Inflammatory macrophage treated with lipopolysaccharide for 4 hours (primary cell): Measurements from ENCODE around the gene CD93.

ENCODE experiments used
- DNase-seq: peaks from one replicate; pipeline ENCODE4 v3.0.0-alpha.2; 2020

The CD93 gene

DNA sequence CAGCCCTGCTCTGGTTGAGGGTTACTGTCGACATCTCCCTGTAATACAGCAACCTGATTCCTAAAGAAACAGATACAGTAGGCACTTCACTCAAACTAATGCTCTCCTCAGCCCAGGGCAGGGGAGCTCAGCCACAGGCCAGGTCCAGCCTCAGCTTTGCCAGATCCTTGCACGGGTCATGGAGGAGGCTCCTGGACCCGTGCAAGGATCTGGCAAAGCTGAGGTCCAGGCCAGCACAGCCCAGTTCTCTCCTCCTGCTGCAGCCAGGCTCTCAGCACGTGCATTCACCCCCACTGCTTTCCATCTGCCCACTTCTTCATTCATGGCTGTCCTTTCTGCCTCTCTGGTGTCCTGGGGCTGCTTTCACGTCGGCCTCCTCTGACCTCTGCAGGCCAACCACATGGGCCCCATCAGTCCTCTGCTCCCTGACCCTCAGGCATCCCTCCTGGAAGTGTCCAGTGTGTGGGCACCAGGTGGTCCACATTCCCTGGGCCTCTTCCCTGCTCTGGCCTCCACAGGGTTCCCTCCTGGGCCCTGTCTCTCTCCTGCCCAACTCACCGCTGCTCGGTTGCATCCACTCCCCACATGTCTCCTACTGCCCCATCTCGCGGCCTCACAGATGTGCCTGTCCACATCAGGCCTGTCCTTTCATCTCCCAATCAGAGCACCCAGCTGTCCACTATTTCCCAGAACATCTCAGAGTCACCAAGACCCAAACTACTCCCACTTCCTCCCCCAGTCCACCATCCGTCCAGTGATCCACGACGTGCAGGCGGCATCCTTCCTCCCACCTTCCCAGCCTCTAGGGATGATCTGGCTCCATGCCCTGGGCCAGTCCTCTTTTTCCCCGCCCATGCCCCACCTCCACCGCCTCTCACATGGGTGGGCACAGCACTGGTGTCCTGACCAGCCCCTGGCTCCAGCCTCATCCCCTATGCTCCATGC lies 11.8 kb upstream of the CD93 start:
- DNase-seq, result peak; percentile 41

DNA sequence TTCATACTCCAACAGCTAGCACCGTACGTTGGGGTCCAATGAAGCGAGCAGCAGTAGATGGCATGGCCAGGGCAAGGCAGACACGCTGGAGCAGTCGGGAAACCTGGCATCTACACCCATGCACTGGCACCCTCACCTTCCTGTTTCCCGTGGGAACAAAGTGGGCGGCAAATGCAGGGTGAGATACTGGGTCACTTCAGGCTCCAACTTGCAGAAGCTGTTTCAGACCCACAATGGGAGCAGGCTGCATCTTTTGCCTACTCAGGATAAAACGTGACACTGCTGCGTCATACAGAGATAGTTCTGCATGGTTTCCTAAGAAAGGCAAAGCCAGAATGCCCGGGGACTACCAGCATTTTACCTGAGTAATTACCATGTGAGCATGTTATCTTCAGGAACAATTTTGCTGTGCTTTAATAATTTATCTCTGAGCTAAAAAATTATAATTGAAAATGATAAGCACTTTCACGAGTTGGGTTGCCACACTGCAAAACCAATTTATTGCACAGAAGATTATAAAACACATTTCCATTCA lies 10.9 kb upstream of the CD93 start:
- DNase-seq, result peak; percentile 41

DNA sequence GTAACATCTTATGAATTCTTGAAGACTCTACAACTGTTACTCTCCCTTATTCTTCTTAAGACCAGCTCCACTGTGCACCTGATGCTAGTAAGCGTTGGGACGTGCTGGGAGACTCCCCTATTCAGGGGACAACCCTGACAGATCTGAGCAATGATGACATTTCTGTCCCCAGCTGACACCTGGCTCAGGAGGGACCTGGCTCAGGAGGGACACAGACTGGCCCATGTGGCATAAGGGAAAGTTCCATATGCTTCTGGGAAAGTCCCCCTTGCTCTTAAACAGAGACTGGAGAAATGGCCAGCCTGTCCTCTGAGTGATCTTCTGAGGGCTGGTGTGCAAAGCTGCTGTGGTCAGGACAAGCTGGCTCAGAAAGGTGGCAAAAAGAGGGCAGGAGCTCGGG lies 10.0 kb upstream of the CD93 start:
- peak; percentile 38 for DNase-seq

DNA sequence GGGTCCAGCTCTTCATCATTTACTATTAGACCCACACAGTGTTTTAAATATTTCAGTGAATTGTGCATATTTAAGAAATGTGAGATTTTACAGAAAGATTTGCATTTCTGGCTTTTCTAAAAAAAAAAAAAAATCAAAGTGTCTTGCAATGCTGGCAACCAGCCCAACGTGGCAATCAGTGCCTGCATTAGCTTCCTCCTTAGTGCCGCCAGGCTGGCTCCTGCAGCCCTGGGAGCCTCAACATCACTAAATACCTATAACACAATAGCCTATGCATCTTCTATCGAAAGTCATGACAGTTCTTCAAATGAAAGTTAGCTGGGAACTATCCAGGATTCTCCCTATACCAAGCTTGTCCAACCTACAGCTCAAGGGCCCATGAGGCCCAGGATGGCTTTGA lies 9.4 kb upstream of the CD93 start:
- DNase-seq, result peak; percentile 50

DNA sequence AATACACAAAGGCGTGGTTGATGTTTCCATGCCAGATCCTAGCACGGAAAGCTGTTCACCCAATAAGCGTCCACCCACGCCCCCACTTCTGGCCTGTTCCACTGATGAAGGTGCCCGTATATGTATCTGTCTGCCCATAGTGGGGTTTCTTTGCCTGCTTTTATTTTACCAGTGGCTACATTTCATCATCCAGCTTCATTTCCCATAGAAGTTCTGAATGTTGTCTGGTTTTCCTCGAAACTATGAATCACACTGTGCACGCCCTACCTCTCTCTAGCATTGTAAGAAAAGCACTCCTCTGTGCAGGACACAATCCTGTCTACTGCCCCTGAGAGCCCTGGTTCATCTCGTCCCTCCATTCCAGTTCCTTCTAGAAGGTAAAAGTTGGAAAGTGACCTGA lies 8.8 kb upstream of the CD93 start:
- peak; percentile 62 for DNase-seq

DNA sequence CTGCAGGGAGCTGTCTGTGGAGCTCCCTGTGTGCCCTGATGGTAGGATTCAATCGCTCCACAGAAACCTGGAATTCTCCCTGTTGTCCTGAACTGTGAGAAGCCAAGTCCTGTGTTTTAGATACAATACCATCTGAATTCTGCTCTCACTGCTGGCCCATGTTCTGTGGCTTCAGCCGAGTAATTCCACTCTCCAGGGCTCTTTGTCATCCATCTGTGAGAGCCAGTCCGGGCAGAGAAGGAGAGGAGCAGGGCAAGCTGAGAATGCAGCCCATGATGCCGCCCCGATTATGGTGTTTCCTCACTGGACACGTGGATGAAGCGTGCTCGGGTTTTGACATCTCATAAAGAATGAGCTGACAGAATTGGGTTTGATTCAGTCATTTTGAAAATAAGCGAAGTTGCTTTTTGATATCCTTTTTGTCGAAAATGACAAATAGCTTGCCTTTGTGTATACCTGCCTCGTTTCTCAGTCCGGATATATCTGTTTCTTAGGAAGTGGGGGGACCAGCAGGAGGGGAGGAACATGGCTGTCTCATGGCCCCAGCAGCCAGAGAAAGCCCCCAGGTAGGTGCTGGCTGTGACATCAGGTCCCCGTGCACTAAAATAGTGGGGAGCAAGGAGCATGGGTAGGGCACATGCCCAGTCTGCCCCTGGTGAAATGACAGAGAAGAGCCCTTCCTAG lies 8.2 kb upstream of the CD93 start:
- no peak for DNase-seq

DNA sequence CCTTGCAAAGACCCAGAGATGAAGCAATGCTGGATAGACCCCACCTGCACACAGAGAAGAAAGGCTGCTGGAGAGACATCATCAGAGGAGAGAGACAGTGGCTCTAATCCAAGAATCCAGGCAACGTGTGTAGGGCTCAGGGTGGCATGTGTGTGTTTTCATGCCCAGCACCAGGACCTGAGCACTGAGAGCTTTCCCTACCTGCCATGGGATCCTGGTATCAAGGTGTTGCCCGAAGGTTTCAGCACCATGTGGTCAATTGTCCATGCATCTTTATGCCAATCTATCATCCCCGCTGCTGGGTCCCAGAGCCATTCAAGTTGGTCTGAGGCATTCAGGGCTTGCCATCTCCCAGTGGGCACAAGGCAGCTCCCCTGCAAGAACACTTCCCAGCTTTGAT lies 7.5 kb upstream of the CD93 start:
- DNase-seq, result no peak

DNA sequence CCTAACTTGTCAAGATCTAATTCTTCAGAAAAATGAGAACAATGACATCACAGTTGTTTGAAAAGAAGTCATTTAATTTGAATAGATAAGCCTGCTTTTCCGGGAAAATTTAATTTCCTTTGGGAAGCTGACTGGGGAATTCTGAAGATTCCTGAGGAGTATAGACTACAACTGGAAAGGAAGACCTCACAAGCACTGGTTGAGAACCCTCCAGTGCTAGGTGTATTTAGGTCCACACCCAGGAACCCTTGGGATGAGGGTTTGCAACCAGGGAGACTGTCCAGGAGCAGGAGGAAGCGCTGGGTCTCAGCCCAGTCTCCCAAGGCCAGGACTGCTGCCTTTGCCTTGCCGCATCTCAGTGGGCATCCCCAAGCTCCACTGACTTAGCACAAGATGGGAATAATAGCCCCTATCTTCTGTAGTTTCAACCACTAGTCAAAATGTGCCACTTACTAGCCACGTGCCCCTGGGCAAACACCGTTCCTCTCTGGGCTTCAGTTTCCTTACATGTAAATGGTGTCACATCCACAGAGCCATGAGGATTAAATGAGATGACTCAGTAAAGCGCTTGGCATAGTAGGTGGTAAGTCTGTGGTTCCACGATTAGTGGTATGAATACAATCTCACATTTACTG lies 6.9 kb upstream of the CD93 start:
- DNase-seq, result no peak

DNA sequence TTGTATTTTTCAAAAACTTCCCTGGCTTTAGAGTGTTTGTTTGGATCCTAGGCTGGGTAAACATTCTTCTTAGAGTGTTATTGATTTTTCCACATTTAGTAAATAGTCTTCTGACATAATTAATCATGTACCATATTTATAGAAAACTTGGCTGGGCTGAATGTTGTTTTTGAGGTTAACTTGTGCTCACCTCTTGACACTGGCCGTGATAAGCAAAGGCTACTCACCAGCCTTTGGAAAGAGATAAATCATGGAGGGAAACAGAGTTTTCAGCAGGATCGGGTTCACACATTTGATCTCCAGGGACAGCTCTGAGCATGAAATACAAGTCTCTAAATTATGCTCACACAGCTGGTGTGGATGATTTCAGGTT lies 6.2 kb upstream of the CD93 start:
- DNase-seq, result no peak

DNA sequence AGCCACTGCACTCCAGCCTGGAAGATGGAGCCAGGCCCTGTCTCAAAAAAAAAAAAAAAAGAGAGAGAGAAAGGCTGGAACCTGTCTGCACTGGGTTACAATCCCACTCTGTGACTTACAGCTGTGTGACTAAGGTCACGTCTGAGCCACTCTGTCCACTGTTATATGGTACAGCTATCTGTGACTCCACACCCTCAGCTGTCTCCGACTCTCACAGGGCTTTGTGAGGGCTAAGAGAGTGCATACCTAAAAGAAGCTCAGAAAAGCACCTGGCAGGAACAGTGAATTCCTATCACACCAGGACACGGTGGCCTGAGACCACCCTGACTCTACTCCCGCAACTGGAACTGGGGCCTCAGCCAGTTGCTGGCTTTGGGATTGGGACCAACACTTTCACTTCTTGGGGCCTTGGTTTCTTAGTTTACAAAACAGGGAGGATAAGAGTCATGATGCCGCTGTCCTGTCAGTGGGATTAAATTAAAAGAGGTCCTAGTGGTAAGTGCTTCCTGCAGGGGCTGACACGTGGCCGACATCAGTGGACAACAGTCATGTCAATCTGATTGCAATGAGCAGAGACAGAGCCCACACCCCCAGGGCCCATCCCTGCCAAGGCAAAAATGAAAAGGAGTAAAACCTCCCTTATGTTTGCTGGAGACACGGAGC lies 5.7 kb upstream of the CD93 start:
- no peak for DNase-seq

DNA sequence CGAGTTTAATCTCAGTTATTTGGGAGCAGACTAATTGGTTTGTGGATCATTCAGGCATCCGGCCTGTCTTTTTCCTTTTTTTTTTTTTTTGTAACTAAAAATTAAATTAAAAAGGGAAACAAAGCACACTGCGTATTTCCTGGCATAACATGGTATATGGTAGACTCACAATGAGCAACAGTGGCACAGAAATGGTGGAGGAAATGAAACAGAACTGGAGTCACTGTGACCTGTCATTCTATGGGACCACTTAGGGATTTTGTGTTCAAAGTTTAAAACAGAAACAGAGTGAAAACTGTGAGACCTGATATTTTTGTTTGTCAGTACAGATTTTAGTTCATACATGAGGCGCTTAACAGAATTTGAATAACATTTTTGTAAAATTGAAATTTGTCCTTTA lies 4.8 kb upstream of the CD93 start:
- DNase-seq, result no peak

DNA sequence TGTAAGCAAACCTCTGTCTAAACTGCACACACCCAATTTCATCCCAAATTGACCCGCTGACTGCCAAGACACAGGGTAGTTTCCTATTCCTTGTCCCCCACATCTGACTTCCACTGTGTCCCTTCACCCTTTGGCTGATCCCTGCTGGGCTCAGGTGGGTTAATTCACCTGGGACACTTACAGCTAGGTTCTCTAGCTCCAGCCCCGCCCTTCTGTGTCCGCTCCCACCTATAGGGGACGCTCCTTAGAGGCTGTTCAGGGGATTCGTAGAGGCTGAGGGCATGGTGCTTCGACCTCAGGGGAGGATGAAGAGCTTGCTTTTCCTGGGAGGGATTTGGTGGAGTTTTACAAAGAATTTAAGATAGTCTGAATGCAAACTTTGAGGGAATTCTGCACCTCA lies 4.0 kb upstream of the CD93 start:
- DNase-seq, result no peak

DNA sequence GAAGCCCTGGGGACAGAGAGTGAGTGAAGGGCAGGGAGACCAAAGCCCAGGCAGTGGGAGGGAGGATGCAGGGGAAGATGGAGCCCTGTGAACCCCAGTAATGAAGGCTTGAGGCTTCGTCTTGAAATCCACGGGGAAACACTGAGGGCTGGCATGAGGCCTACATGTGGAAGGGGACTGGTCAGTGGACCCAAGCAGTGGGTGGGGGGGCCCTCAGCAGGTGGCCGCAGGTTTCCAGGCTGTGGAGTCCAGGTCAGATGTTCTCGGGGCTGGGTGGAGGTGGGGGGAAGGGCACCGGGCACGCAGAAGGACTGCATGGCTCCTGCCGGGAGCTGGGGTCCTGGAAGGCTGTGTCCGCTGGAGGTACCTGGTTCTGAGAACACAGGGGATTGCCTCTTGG lies 2.7 kb upstream of the CD93 start:
- DNase-seq, result no peak

DNA sequence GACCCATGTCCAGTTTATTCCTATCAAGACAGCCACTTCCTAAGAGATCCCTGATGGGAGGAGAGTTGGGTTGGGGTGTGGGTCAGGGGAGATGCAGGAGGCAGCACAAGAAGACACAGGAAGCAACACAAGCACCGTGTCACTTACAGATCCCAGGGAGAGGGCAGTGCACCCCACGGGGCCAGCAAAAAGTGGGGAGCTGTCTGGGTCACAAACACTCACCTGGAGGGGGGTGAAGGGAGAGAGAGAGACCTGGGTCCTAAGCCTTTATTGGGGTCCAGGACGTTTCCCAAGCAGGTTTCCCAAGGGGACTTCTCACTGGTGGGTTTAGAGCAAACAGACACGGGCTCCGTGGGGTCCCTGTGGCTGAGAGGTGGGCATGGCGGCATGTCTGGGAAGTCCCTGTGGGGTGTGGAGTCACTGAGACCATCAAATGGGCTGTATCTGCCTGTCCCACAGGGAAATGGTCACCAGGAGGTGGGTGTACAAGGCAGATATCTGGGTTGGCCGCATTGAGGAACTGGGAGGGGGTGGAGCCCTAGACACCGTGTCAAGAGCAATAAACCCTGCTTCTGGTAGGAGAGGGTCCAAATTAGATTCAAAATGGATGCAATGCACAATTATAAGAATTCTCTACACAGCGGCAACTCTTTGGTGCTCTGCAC lies 1.6 kb upstream of the CD93 start:
- peak; percentile 76 for DNase-seq

DNA sequence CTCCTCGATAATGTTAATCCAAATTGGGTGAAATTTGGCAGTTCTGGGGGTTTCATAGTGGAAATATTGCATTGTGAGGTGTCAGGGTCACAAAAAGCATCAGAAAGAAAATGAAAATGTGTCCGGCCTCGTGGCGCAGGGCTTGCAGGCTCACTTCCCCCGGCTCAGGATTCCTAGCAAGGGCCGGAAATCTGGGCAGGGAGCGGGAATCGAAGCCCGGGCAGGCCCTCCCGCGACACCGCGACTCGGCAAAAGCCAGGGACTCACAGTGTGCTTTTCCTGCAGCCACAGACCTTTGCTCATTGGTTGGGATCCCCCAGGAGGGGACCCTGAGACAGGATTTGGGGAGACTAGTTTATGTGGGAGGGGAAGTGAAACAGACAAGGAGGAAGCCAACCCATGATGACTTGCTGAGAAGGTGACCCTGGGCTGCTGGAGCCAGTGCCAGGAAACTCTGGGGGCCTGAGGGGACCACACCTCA lies 847 bp upstream of the CD93 start:
- peak; percentile 64 for DNase-seq

DNA sequence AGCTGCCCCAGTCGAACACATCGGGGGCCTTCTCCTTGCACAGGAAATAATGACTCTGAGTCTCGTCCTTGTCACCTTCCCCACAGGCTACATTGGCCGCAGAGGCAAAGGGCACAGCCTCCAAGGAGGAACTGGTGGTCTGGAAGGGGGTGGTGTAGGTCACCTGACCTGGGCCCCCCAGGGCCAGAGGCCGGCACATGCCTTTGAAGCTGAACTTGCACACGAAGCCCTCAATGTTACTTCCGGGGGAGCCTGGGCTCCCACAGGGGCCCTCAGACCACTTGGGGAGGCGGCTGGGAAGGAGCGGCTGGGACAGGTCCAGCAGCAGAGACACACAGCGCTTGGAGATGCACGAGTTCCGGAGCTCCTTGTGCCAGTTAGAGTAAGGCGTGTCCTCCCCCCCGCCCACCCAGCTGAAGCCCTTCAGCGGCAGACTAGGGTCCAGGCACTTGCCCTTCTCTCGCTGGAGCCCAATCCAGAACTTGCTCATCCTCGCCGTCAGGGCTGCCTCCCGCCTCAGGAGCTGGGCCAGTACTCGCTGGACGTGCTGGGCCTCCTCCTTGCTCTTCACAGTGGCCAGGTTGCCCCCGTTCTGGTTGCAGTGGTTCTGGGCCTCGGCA lies 578 bp downstream of the CD93 start:
- no peak for DNase-seq

DNA sequence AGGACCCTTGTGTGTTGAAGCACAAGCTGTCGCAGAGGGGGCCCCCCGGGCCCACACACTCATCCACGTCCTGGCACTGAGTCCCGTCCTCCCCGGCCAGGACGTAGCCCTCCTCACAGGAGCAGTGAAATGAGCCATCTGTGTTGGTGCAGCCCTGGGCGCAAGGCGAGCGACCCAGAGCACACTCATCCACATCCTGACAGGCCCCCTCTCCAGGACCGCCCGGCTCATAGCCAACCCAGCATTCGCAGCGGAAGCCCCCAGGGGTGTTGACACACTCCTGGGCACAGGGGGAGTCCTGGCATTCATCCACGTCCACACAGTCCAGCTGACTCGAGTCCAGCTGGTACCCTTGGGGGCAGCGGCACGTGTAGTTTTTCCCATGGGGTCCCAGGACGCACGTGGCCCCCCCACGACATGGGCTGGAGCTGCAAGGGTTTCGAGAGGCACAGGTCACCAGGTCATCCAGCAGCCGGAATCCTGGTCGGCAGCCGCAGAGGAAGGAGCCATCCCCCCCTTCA lies 1.2 kb downstream of the CD93 start:
- no peak for DNase-seq

DNA sequence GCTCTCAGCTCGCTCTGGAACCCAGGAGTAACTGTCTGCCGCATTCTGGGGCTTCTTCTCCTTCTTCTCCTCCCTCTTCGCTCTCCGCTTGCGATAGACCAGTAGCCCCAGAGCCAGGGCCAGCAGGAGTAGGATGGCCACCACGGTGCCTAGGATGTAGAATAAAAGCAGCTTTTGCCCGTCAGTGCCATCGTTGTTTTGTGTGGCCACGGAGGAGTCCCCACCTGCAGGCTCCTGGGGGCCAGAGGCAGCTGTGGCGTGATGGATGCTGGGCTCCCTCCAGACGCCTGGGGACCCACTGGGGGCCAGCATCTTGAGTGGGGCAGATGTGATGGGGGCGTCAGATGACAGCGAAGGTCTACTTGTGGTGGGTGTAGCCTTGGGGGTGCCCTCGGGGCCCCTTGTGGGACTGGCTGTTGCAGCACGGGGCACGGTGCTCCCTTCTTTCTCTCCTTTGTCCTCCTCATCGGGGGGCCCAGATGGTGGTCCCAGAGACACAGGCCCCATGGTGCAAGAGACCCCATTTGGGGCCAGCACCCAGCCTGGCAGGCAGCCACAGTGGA lies 1.8 kb downstream of the CD93 start:
- DNase-seq, result no peak

DNA sequence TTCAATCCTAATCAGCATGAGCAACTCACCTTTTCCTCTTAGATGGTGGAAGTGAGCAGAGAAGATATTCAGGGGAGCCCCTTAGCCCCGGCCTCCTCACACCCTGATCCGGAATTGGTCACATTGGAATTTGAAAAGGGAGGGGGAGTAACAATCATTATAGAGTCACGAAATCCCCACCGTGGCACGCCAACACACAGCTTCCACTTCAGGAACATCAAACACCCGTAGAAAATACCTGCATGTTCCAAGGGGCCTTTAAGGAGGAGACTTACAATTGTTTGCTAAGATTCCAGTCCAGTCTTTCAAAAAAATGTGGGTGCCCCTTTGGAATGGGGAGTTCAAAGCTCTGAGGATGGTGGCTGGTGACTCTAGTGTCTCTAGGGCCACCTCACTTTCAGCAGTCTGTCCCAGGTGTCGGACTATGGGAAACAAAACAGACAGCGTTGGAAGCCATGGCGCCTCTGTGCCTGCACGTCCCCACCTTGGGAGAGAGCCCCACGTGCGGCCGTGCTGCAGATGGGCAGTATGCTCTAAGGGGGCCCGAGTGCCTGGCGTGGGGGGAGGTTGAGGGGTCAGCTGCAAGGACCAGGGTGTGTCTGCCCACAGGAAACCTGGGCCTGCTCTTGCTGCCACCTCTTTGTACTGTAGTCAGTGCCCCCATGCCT lies 2.4 kb downstream of the CD93 start:
- no peak for DNase-seq

DNA sequence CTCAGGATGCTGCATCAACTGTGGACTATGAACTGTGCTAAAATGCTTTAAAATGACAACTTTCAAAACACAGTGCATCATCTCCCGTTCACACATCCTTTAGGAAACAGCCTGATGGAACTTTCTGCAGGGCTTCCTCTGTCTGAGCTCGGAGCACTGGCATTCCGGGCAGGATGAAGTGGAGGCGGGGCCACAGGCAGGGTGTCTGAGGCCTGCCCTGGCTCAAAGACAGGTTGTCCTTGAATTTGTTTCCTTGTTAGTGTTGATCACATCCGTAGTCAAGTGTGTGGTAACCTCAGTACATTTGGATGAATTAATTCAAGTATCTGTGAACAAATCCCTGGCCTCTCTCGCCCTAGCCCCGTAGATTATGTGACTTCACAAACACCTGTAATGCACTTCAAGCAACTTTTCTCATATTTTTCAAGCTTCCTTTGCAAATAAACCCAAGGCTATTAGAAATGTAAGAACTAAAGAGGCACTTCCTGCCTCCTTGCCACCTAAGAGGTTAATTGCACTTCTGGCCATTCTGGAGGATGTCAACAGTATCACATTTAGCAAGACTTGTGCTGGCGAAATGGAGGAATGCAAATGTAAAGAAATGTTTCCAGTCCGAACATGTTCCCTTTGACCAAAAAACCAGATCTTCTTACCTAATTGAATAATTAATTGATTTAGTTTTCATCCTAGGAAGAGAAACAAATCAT lies 3.1 kb downstream of the CD93 start:
- peak; percentile 22 for DNase-seq
